HEK293 (cell line): ENCODE results near the gene BEGAIN.

Experiments
- FEZF1 ChIP-seq: fragments of 450-650 bp; formaldehyde crosslinking; IDR thresholded peaks from 2 replicates; pipeline ENCODE4 v1.5.1; 2016; ENCODE audit warnings: missing biosample characterization, missing genetic modification characterization
- TCF7L2 ChIP-seq: IDR thresholded peaks from 2 replicates; pipeline ENCODE4 v1.6.1; 2011; ENCODE audit warnings: low read depth, mild to moderate bottlenecking, inconsistent platforms, low read length, moderate library complexity, borderline replicate concordance
- YY1 ChIP-seq: fragments of 450-650 bp; formaldehyde crosslinking; IDR thresholded peaks from 2 replicates; pipeline ENCODE4 v1.5.1; 2018; ENCODE audit warnings: missing biosample characterization, missing genetic modification characterization
- ZNF211 ChIP-seq: fragments of 450-650 bp; formaldehyde crosslinking; IDR thresholded peaks from 2 replicates; pipeline ENCODE4 v1.5.1; 2016; ENCODE audit warnings: low read depth, missing biosample characterization, missing genetic modification characterization
- ZNF24 ChIP-seq: fragments of 450-650 bp; formaldehyde crosslinking; IDR thresholded peaks from 2 replicates; pipeline ENCODE4 v1.5.1; 2016; ENCODE audit warnings: missing biosample characterization, missing genetic modification characterization
- ZNF792 ChIP-seq: fragments of 450-650 bp; formaldehyde crosslinking; IDR thresholded peaks from 2 replicates; pipeline ENCODE4 v1.5.1; 2016; ENCODE audit warnings: missing biosample characterization, missing genetic modification characterization
- TF ChIP-seq, protein P1 (sequence below): fragments of 450-650 bp; formaldehyde crosslinking; IDR thresholded peaks from 2 replicates; pipeline ENCODE4 v1.5.1; 2016; ENCODE audit warnings: missing biosample characterization, missing genetic modification characterization
- TF ChIP-seq, protein P2 (sequence below): fragments of 450-650 bp; formaldehyde crosslinking; IDR thresholded peaks from 2 replicates; pipeline ENCODE4 v1.5.1; 2016; ENCODE audit warnings: missing biosample characterization, missing genetic modification characterization
- TF ChIP-seq, protein P3 (sequence below): fragments of 450-650 bp; formaldehyde crosslinking; IDR thresholded peaks from 2 replicates; pipeline ENCODE4; 2016; ENCODE audit warnings: missing biosample characterization, missing genetic modification characterization
- TF ChIP-seq, protein P4 (sequence below): fragments of 450-650 bp; IDR thresholded peaks from 2 replicates; pipeline ENCODE4 v1.5.1; 2018; ENCODE audit warnings: missing biosample characterization, missing genetic modification characterization

DNA sequence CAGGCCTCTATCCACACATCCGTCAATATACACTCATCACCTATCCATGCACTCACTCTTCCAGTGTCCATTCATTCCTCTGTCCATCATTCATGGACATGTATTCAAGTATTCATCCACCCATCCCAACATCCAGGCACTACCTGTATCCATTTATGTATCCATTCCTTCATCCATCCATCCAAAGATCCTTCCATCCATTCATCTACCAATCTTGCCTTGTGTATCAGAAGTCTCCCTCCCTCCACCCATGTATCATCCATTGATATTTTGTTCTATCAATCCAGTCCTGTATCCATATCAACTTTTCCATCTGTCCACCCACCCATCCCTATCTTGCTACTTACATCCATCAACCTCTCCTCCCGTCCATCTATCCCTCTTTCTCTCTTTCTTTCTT lies 4.0 kb downstream of the BEGAIN start:
- TF ChIP-seq YY1 (tag by site-specific recombination) (no peak), ZNF24 (tag by site-specific recombination) (no peak), ZNF211 (tag by site-specific recombination) (no peak), ZNF792 (no peak), FEZF1 (no peak), TCF7L2 (no peak)
- TF ChIP-seq, protein P1, sequence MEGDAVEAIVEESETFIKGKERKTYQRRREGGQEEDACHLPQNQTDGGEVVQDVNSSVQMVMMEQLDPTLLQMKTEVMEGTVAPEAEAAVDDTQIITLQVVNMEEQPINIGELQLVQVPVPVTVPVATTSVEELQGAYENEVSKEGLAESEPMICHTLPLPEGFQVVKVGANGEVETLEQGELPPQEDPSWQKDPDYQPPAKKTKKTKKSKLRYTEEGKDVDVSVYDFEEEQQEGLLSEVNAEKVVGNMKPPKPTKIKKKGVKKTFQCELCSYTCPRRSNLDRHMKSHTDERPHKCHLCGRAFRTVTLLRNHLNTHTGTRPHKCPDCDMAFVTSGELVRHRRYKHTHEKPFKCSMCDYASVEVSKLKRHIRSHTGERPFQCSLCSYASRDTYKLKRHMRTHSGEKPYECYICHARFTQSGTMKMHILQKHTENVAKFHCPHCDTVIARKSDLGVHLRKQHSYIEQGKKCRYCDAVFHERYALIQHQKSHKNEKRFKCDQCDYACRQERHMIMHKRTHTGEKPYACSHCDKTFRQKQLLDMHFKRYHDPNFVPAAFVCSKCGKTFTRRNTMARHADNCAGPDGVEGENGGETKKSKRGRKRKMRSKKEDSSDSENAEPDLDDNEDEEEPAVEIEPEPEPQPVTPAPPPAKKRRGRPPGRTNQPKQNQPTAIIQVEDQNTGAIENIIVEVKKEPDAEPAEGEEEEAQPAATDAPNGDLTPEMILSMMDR (tag by site-specific recombination): no peak
- TF ChIP-seq, protein P2, sequence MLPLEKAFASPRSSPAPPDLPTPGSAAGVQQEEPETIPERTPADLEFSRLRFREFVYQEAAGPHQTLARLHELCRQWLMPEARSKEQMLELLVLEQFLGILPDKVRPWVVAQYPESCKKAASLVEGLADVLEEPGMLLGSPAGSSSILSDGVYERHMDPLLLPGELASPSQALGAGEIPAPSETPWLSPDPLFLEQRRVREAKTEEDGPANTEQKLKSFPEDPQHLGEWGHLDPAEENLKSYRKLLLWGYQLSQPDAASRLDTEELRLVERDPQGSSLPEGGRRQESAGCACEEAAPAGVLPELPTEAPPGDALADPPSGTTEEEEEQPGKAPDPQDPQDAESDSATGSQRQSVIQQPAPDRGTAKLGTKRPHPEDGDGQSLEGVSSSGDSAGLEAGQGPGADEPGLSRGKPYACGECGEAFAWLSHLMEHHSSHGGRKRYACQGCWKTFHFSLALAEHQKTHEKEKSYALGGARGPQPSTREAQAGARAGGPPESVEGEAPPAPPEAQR (tag by site-specific recombination): no peak
- TF ChIP-seq, protein P3, sequence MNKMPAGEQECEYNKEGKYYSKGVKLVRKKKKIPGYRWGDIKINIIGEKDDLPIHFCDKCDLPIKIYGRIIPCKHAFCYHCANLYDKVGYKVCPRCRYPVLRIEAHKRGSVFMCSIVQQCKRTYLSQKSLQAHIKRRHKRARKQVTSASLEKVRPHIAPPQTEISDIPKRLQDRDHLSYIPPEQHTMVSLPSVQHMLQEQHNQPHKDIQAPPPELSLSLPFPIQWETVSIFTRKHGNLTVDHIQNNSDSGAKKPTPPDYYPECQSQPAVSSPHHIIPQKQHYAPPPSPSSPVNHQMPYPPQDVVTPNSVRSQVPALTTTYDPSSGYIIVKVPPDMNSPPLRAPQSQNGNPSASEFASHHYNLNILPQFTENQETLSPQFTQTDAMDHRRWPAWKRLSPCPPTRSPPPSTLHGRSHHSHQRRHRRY (tag by site-specific recombination): no peak
- TF ChIP-seq, protein P4, sequence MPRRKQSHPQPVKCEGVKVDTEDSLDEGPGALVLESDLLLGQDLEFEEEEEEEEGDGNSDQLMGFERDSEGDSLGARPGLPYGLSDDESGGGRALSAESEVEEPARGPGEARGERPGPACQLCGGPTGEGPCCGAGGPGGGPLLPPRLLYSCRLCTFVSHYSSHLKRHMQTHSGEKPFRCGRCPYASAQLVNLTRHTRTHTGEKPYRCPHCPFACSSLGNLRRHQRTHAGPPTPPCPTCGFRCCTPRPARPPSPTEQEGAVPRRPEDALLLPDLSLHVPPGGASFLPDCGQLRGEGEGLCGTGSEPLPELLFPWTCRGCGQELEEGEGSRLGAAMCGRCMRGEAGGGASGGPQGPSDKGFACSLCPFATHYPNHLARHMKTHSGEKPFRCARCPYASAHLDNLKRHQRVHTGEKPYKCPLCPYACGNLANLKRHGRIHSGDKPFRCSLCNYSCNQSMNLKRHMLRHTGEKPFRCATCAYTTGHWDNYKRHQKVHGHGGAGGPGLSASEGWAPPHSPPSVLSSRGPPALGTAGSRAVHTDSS (tag by site-specific recombination): no peak
